Dendritic cell treated with granulocyte-macrophage colony-stimulating factor and Interleukin-4, amounts not matched to agents 40 ng/mL and 50 ng/mL, for 4 days (primary cell): ENCODE data around the gene ARHGAP29.
"Not testable (repeated sequence)": the region's sequence is repeated elsewhere in the genome, so short reads cannot be mapped to it uniquely, and the experiment has no call there.

ENCODE experiments used
- H3K27ac Mint-ChIP-seq: one replicate; pipeline ENCODE4 v1.8.0; 2022; ENCODE audit warnings: mild to moderate bottlenecking, mixed read lengths
- H3K27me3 Mint-ChIP-seq: one replicate; pipeline ENCODE4 v1.8.0; 2022; ENCODE audit warnings: mild to moderate bottlenecking, mixed read lengths
- H3K36me3 Mint-ChIP-seq: one replicate; pipeline ENCODE4 v1.8.0; 2022; ENCODE audit warnings: low read depth, mixed read lengths
- H3K4me1 Mint-ChIP-seq: one replicate; pipeline ENCODE4 v1.8.0; 2022; ENCODE audit warnings: low read depth, mixed read lengths
- H3K4me3 Mint-ChIP-seq: one replicate; pipeline ENCODE4 v1.8.0; 2022; ENCODE audit warnings: mild to moderate bottlenecking, moderate library complexity, mixed read lengths
- H3K9me3 Mint-ChIP-seq: one replicate; pipeline ENCODE4 v1.8.0; 2022; ENCODE audit warnings: mixed read lengths
- intact Hi-C: fragments of 100-400 bp; cut with micrococcal nuclease; formaldehyde crosslinking; loops from one replicate; pipeline ENCODE4 v1.15.0; 2022

ARHGAP29 gene

DNA sequence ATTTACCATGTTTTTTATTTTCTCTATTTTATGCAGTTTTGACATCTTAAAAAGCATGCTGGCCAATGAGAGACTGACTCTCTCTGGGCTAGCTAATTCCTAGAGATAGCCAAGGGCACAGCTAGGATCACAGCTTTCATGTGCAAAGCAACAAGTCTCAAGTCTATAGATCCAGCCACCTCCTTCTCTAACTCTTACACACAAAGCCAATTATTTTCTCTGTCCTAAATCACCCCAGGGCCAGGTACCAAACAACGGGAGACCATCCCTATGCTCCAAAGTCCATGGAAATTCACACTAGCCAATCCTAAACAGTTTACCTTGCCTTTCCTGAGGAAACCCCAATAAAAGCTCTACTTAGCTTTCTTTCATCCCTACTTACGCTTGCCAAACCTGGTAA lies 38.0 kb downstream of the ARHGAP29 start:
- intact Hi-C loops, result no loop called here
- H3K36me3 Mint-ChIP-seq, result no peaks in the 10 kb centered on the region
- no peaks in the 10 kb centered on the region for H3K4me1 Mint-ChIP-seq
- no peak overlapping the region for H3K4me3 Mint-ChIP-seq
- peaks cover 26% of the 10 kb centered on the region for H3K27me3 Mint-ChIP-seq
- no peak overlapping the region for H3K27ac Mint-ChIP-seq
- no peaks in the 10 kb centered on the region for H3K9me3 Mint-ChIP-seq

GRCh38 chr1:94194079-94194865 lies 43.1 kb downstream of the ARHGAP29 start:
- no peaks in the 10 kb centered on the region for H3K9me3 Mint-ChIP-seq
- H3K27ac Mint-ChIP-seq, result no peak overlapping the region
- intact Hi-C loops, result no loop called here
- no peaks in the 10 kb centered on the region for H3K4me1 Mint-ChIP-seq
- H3K27me3 Mint-ChIP-seq, result peaks cover 22% of the 10 kb centered on the region
- H3K4me3 Mint-ChIP-seq, result no peak overlapping the region
- no peaks in the 10 kb centered on the region for H3K36me3 Mint-ChIP-seq

DNA sequence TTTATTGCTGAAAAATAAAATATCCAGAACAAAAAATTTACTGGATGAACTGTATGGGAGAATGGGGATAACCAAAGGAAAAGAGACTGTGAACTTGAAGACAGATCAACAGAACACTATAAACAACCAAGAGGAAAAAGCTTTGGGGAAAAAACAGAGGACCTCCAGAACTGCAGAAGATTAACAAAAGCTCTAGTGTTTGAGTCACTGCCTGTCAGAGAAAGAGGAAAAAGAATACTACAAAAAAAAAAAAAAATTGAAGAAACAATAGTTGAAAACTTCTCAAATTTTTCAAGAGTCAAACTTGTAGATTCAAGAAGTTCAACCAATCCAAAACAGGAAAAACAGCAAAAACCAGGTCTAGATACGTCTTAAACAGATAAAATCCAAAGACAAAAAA lies 44.3 kb downstream of the ARHGAP29 start:
- H3K27ac Mint-ChIP-seq, result no peak overlapping the region
- no peaks in the 10 kb centered on the region for H3K36me3 Mint-ChIP-seq
- no peak overlapping the region for H3K4me3 Mint-ChIP-seq
- H3K9me3 Mint-ChIP-seq, result no peaks in the 10 kb centered on the region
- peaks cover 20% of the 10 kb centered on the region for H3K27me3 Mint-ChIP-seq
- H3K4me1 Mint-ChIP-seq, result no peaks in the 10 kb centered on the region
- intact Hi-C loops, result no loop called here

DNA sequence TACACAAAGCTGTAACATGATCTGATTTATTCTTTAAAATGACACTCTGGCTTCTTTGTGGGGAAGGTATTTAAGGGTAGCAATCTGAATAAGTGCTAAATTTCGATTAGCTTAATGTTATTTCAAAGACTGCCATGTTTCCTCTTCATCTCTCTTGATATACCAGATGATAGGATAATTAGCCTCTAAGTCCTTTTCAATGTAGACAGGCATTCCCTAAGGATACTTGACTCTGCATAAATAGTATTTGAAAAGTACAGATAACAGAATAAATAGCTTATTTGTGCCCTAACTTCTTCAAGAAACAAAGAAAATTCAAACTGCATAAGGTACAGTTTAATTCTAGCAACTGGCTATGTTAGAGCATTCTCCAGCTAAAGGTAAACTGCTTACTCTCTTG lies 46.2 kb downstream of the ARHGAP29 start:
- no peak overlapping the region for H3K4me3 Mint-ChIP-seq
- H3K27ac Mint-ChIP-seq, result no peak overlapping the region

GRCh38 chr1:94186946-94187345 lies 50.4 kb downstream of the ARHGAP29 start:
- no peaks in the 10 kb centered on the region for H3K36me3 Mint-ChIP-seq
- H3K27me3 Mint-ChIP-seq, result peaks cover 8% of the 10 kb centered on the region
- no peak overlapping the region for H3K27ac Mint-ChIP-seq
- intact Hi-C loops, result no loop called here
- no peaks in the 10 kb centered on the region for H3K4me1 Mint-ChIP-seq
- H3K9me3 Mint-ChIP-seq, result no peaks in the 10 kb centered on the region
- no peak overlapping the region for H3K4me3 Mint-ChIP-seq

More for the DNA sequence above, 46.2 kb downstream of the ARHGAP29 start:
- Mint-ChIP-seq H3K36me3 (no peaks in the 10 kb centered on the region), H3K27me3 (peaks cover 16% of the 10 kb centered on the region), H3K4me1 (no peaks in the 10 kb centered on the region), H3K9me3 (no peaks in the 10 kb centered on the region)
- intact Hi-C loops, result no loop called here

DNA sequence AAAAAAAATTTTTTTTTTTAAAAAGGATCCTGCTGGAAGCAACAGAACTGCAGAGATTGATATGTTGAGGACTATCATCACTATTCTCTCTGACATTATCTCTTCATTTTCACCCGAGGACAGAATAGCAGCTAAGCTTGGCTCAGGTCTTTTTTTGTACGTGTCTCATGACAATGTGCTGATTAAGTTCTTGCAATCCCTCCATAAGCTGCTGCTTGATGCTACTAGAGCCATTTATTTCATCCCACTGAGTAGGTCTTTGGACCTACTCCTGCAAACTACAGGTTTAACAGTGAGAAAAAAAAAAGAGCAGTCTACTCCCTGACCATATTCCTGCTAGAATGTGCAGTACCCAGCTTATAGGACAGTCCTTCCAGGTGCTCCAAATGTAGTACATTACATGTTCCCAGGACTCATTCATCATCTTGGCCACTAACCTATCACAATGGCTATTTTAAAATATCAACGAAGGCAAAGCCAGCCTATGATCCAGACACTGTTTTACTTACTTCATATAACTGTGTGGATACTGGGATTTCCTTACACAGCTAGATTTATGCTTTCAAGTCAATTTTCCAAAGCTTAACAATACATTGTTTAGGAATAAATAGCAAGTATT lies 54.1 kb downstream of the ARHGAP29 start:
- Mint-ChIP-seq H3K9me3 (no peaks in the 10 kb centered on the region), H3K36me3 (no peaks in the 10 kb centered on the region), H3K27me3 (peaks cover 12% of the 10 kb centered on the region), H3K27ac (no peak overlapping the region), H3K4me1 (no peaks in the 10 kb centered on the region), H3K4me3 (no peak overlapping the region)
- intact Hi-C loops, result no loop called here

- no peak overlapping the region for H3K4me3 Mint-ChIP-seq
- H3K27ac Mint-ChIP-seq, result no peak overlapping the region
- H3K27me3 Mint-ChIP-seq, result peaks cover 12% of the 10 kb centered on the region
- no peaks in the 10 kb centered on the region for H3K9me3 Mint-ChIP-seq
- intact Hi-C loops, result no loop called here
- no peaks in the 10 kb centered on the region for H3K36me3 Mint-ChIP-seq
- H3K4me1 Mint-ChIP-seq, result no peaks in the 10 kb centered on the region
Measured at GRCh38 chr1:94182191-94182590, 55.2 kb downstream of the ARHGAP29 start.

DNA sequence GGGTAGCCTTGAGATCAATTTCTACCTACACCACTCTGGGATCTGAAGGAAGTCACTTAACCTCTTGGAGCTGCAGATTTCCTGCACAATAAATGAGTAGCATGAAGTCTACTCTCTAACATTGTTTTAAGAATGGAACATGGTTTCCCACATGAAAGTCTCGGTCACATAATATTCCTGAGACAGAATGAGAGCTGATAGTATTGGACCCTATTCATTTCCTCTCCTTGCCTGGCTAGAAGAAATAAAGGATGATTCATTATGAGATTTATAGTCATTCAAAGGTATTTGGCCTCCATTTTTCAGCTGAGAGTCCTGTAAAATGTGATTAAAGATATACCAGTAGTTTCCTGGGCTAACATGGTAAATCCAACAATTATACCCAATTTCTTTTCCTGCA lies 56.7 kb downstream of the ARHGAP29 start:
- H3K9me3 Mint-ChIP-seq, result no peaks in the 10 kb centered on the region
- H3K4me1 Mint-ChIP-seq, result no peaks in the 10 kb centered on the region
- H3K4me3 Mint-ChIP-seq, result no peak overlapping the region
- intact Hi-C loops, result no loop called here
- H3K36me3 Mint-ChIP-seq, result no peaks in the 10 kb centered on the region
- H3K27ac Mint-ChIP-seq, result no peak overlapping the region
- peaks cover 14% of the 10 kb centered on the region for H3K27me3 Mint-ChIP-seq

DNA sequence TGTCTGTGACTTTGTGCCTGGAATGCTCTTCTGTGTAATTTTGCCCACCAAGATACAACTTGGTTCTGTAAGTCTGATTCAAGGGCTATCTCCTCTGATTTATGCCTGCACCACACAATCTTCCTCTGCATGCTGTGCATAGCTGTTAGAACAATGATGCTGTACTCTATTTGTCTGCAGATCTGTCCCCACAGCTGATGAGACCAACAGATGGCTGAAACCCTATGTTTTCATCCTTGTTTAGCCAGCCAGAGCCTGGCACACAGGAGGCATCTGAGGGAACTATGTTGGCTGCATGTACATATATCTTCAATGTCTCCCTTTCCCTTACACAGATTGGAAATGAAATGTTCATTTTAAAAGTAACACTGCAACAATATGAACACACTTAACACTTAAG lies 58.5 kb downstream of the ARHGAP29 start:
- no peaks in the 10 kb centered on the region for H3K4me1 Mint-ChIP-seq
- no peaks in the 10 kb centered on the region for H3K36me3 Mint-ChIP-seq
- peaks cover 23% of the 10 kb centered on the region for H3K27me3 Mint-ChIP-seq
- H3K27ac Mint-ChIP-seq, result no peak overlapping the region
- intact Hi-C loops, result no loop called here
- no peaks in the 10 kb centered on the region for H3K9me3 Mint-ChIP-seq
- no peak overlapping the region for H3K4me3 Mint-ChIP-seq

GRCh38 chr1:94169126-94169525 lies 68.3 kb downstream of the ARHGAP29 start:
- Mint-ChIP-seq H3K4me1 (no peaks in the 10 kb centered on the region), H3K27ac (no peak overlapping the region), H3K4me3 (no peak overlapping the region), H3K36me3 (no peaks in the 10 kb centered on the region), H3K27me3 (peaks cover 17% of the 10 kb centered on the region), H3K9me3 (peaks cover 8% of the 10 kb centered on the region)
- intact Hi-C loops, result no loop called here

DNA sequence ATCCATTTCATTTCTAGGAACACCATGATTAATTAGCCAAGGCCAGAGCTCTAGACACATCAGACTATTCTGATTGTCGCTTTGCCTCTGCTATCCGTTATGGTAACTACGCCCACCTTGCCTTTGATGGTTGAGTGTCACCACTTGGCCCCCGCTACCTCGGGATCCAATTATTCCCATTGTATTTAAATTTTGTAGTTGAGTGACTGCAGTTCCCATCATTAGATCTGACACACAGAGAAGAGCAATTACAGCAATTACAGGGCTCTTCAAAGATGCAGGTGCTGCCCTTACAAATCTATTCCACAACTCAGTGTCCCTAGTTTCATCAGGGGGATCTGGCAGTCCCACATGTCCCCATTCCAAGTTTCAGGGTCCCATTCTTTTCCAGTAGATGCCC lies 71.5 kb downstream of the ARHGAP29 start:
- Mint-ChIP-seq H3K27me3 (peaks cover 12% of the 10 kb centered on the region), H3K4me3 (no peak overlapping the region), H3K9me3 (peaks cover 8% of the 10 kb centered on the region), H3K27ac (no peak overlapping the region), H3K4me1 (no peaks in the 10 kb centered on the region), H3K36me3 (no peaks in the 10 kb centered on the region)
- intact Hi-C loops, result no loop called here

- H3K9me3 Mint-ChIP-seq, H3K36me3 Mint-ChIP-seq, H3K27ac Mint-ChIP-seq, intact Hi-C loops, H3K4me3 Mint-ChIP-seq, H3K4me1 Mint-ChIP-seq: not testable (repeated sequence)
- H3K27me3 Mint-ChIP-seq, result peaks cover 15% of the 10 kb centered on the region
Measured at GRCh38 chr1:94164885-94165284, 72.5 kb downstream of the ARHGAP29 start.

- H3K4me1 Mint-ChIP-seq, H3K9me3 Mint-ChIP-seq, H3K4me3 Mint-ChIP-seq, H3K36me3 Mint-ChIP-seq, intact Hi-C loops, H3K27ac Mint-ChIP-seq: not testable (repeated sequence)
- H3K27me3 Mint-ChIP-seq, result peaks cover 11% of the 10 kb centered on the region
Measured at GRCh38 chr1:94164121-94164520, 73.3 kb downstream of the ARHGAP29 start.

DNA sequence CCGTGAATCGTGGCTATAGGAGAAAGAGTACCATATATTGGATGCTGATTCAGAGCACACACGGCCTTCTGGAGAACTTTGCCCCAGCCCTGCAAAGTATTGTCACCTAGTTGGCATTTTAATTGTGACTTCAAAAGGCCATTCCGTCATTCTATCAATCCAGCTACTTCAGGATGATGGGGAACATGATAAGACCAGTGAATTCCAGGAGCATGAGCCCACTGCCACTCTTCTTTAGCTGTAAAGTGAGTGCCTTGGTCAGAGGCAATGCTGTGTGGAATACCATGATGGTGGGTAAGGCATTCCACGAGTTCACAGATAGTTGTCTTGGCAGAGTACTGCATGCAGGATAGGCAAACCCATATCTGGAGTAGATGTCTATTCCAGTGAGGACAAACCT lies 74.1 kb downstream of the ARHGAP29 start:
- intact Hi-C loops, H3K27ac Mint-ChIP-seq: not testable (repeated sequence)

GRCh38 chr1:94160811-94161210 lies 76.6 kb downstream of the ARHGAP29 start:
- no peaks in the 10 kb centered on the region for H3K36me3 Mint-ChIP-seq
- no peak overlapping the region for H3K27ac Mint-ChIP-seq
- H3K4me1 Mint-ChIP-seq, result no peaks in the 10 kb centered on the region
- H3K9me3 Mint-ChIP-seq, result peaks cover 12% of the 10 kb centered on the region
- H3K27me3 Mint-ChIP-seq, result peaks cover 17% of the 10 kb centered on the region
- no peak overlapping the region for H3K4me3 Mint-ChIP-seq
- intact Hi-C loops, result no loop called here

More for the DNA sequence above, 74.1 kb downstream of the ARHGAP29 start:
- H3K9me3 Mint-ChIP-seq, H3K36me3 Mint-ChIP-seq, H3K4me3 Mint-ChIP-seq, H3K4me1 Mint-ChIP-seq: not testable (repeated sequence)
- peaks cover 13% of the 10 kb centered on the region for H3K27me3 Mint-ChIP-seq
